Measurements from ENCODE around the gene TACC3. TPM values are rescaled to one million over a fixed set of nuclear protein-coding genes. Genes with fewer than 3 reads are reported as not detected.

Gene TACC3
- total RNA-seq, 1 donor = 23.9 TPM

- TF ChIP-seq CTCF (IDR thresholded peaks at IDR 0.05; ENCODE audit: insufficient read depth, low read length) = no peak
These were observed 38.5 kb downstream of the TACC3 start for GRCh38 chr4:1759818-1760223.

GRCh38 chr4:1760521-1761071, 39.3 kb downstream of the TACC3 start:
- H3K4me3 ChIP-seq (ENCODE audit: low read depth, low read length) = no peak overlapping the region
- no peak for DNase-seq (ENCODE audit: low read depth)
- TF ChIP-seq CTCF (IDR thresholded peaks at IDR 0.05; ENCODE audit: insufficient read depth, low read length) = no peak

More at GRCh38 chr4:1759818-1760223, 38.5 kb downstream of the TACC3 start:
- DNase-seq (ENCODE audit: low read depth) = no peak
- no peak overlapping the region for H3K4me3 ChIP-seq (ENCODE audit: low read depth, low read length)

- H3K4me3 ChIP-seq (ENCODE audit: low read depth, low read length) = no peak overlapping the region
- no peak for TF ChIP-seq CTCF (IDR thresholded peaks at IDR 0.05; ENCODE audit: insufficient read depth, low read length)
- DNase-seq (ENCODE audit: low read depth) = no peak
These were observed 39.9 kb downstream of the TACC3 start for GRCh38 chr4:1761130-1761689.

- no peak for TF ChIP-seq CTCF (IDR thresholded peaks at IDR 0.05; ENCODE audit: insufficient read depth, low read length)
- no peak for DNase-seq (ENCODE audit: low read depth)
- no peak overlapping the region for H3K4me3 ChIP-seq (ENCODE audit: low read depth, low read length)
These were observed 41.1 kb downstream of the TACC3 start for GRCh38 chr4:1762264-1763010.

- no peak for TF ChIP-seq CTCF (IDR thresholded peaks at IDR 0.05; ENCODE audit: insufficient read depth, low read length)
- H3K4me3 ChIP-seq (ENCODE audit: low read depth, low read length) = no peak overlapping the region
- no peak for DNase-seq (ENCODE audit: low read depth)
These were observed 41.8 kb downstream of the TACC3 start for GRCh38 chr4:1763070-1763549.

- peak overlapping the region; percentile 14 for H3K4me3 ChIP-seq (ENCODE audit: low read depth, low read length)
- DNase-seq (ENCODE audit: low read depth) = peak; percentile 54
- peak; percentile 33 for TF ChIP-seq CTCF (IDR thresholded peaks at IDR 0.05; ENCODE audit: insufficient read depth, low read length)
These were observed 42.3 kb downstream of the TACC3 start for GRCh38 chr4:1763550-1764080.

All from fibroblast of the aortic adventitia (primary cell).